HepG2 (cell line): Measurements from ENCODE around the gene NSD1. TPM values are rescaled to one million over a fixed set of nuclear protein-coding genes. Genes with fewer than 3 reads are reported as not detected.
A peak's percentile ranks its signal among the peaks of the same experiment; 100 is the strongest.

Experiments used
- ATAD3A ChIP-seq: sonication (generic); formaldehyde crosslinking; IDR thresholded peaks from 2 replicates; pipeline ENCODE4 v1.4.0; 2020; ENCODE audit warnings: missing genetic modification reagents
- CHCHD3 ChIP-seq: sonication (generic); formaldehyde crosslinking; IDR thresholded peaks from 2 replicates; pipeline ENCODE4 v1.8.0; 2022; ENCODE audit warnings: mild to moderate bottlenecking, missing genetic modification reagents, moderate library complexity
- KAT8 ChIP-seq: IDR thresholded peaks from 2 replicates; pipeline ENCODE4 v1.6.1; 2016; ENCODE audit warnings: missing genetic modification reagents, missing compliant biosample characterization
- MYC ChIP-seq: sonication (generic); formaldehyde crosslinking; IDR thresholded peaks from 2 replicates; pipeline ENCODE4 v1.9.0; 2021; ENCODE audit warnings: missing genetic modification reagents, borderline replicate concordance
- POLR2AphosphoS5 ChIP-seq: IDR thresholded peaks from 2 replicates; pipeline ENCODE4 v1.6.1; 2012; ENCODE audit warnings: low read depth, low read length
- ZNF616 ChIP-seq: sonication (generic); formaldehyde crosslinking; IDR thresholded peaks from 2 replicates; pipeline ENCODE4 v1.5.0; 2020; ENCODE audit warnings: low read depth, mild to moderate bottlenecking, missing genetic modification reagents
- polyA plus RNA-seq, 8 experiments: library from polyadenylated mRNA; depleted of rRNA in 3 of 8; stranded (reverse) in 7 of 8; unstranded in 1 of 8; fragments of >200 nt; fragmentation: Illumina TruSeq in 4 of 8; extraction: Trizol in 4 of 8; gene quantifications; 2 replicates each; pipeline versions ENCODE4 v1.2.1 to v1.2.3, GENCODE V29; 2011 to 2016; ENCODE audit warnings: low read depth in 4 of 8, missing spikeins in 1 of 8, mixed read lengths in 1 of 8; ENCODE audit not compliant: insufficient read depth in 1 of 8
- total RNA-seq, 5 experiments: library from RNA; depleted of rRNA; stranded (reverse); fragments of >200 nt; fragmentation: Illumina TruSeq; extraction: Trizol; gene quantifications; 2 replicates each; pipeline ENCODE4 v1.2.3, GENCODE V29; 2016; ENCODE audit warnings: low read depth in 1 of 5
- TF ChIP-seq, protein P1 (sequence below): sonication (generic); formaldehyde crosslinking; conservative IDR thresholded peaks from 2 replicates; pipeline ENCODE4 v1.4.0; 2020; ENCODE audit warnings: missing genetic modification reagents
- TF ChIP-seq, protein P2 (sequence below): sonication (generic); formaldehyde crosslinking; IDR thresholded peaks from 2 replicates; pipeline ENCODE4 v1.4.0; 2020; ENCODE audit warnings: missing genetic modification reagents, mild to moderate bottlenecking, borderline replicate concordance

The NSD1 gene
- total and polyA plus RNA-seq, 2 of the 13 experiments (the other 11 are each of a cell fraction or from before 2014, with no cell fraction given), result 0.01 to 0.09 TPM

DNA sequence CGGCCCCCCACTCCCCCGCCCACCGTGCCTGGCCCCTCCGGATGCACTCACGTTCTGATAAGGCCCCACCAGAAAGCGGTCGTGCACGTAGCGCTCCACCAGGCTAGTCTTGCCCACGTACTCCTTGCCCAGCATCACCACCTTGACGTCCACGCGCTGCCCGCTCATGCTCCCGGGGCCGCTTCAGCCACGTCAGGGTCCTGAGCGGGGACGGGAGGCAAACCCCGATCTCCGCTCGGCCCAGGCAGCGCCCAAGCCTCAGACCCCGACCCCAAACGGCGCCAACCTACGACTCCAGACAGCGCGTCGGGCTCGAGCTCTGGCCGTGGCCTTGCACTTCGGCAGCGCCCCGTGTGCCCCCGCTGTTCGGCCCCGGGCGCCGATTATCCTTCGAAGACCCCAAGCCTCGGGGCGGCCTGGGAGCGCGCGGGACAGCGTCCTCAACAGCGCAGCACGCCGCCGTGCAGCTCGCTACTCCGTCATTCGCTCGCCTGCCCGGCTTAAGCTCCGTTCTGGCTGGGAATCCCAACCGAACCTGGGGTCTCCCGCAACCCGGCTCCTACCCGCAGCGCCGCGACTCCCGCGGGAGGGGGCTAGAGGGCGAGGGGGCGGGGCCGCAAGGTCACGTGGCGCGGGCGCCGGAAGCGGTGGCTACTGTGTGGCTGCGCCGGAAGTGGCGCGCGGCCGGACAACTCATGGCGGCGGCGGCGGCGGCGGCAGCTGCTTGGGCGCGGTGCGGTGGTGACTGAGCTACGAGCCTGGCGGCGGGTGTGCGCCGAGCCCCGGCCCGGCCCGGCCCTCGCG lies 169.8 kb downstream of the NSD1 start, which contains the start of the genes PRELID1 and RAB24 (continued):
- TF ChIP-seq, protein P1, sequence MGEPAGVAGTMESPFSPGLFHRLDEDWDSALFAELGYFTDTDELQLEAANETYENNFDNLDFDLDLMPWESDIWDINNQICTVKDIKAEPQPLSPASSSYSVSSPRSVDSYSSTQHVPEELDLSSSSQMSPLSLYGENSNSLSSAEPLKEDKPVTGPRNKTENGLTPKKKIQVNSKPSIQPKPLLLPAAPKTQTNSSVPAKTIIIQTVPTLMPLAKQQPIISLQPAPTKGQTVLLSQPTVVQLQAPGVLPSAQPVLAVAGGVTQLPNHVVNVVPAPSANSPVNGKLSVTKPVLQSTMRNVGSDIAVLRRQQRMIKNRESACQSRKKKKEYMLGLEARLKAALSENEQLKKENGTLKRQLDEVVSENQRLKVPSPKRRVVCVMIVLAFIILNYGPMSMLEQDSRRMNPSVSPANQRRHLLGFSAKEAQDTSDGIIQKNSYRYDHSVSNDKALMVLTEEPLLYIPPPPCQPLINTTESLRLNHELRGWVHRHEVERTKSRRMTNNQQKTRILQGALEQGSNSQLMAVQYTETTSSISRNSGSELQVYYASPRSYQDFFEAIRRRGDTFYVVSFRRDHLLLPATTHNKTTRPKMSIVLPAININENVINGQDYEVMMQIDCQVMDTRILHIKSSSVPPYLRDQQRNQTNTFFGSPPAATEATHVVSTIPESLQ (CRISPR knock-in tag), result 0 out of 2 replicates have a peak, but pooled peaks have one; percentile 47
- TF ChIP-seq CHCHD3 (CRISPR knock-in tag) (no peak), ZNF616 (CRISPR knock-in tag) (0 out of 2 replicates have a peak, but pooled peaks have one; percentile 57), MYC (peak; percentile 77), KAT8 (CRISPR knock-in tag) (peak; percentile 80), POLR2AphosphoS5 (peak; percentile 77), ATAD3A (no peak)
- TF ChIP-seq, protein P2, sequence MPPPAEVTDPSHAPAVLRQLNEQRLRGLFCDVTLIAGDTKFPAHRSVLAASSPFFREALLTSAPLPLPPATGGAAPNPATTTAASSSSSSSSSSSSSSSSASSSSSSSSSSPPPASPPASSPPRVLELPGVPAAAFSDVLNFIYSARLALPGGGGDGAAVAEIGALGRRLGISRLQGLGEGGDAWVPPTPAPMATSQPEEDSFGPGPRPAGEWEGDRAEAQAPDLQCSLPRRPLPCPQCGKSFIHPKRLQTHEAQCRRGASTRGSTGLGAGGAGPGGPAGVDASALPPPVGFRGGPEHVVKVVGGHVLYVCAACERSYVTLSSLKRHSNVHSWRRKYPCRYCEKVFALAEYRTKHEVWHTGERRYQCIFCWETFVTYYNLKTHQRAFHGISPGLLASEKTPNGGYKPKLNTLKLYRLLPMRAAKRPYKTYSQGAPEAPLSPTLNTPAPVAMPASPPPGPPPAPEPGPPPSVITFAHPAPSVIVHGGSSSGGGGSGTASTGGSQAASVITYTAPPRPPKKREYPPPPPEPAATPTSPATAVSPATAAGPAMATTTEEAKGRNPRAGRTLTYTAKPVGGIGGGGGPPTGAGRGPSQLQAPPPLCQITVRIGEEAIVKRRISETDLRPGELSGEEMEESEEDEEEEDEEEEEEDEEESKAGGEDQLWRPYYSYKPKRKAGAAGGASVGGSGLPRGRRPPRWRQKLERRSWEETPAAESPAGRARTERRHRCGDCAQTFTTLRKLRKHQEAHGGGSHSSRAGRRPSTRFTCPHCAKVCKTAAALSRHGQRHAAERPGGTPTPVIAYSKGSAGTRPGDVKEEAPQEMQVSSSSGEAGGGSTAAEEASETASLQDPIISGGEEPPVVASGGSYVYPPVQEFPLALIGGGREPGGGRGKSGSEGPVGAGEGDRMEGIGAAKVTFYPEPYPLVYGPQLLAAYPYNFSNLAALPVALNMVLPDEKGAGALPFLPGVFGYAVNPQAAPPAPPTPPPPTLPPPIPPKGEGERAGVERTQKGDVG, result 0 out of 2 replicates have a peak, but pooled peaks have one; percentile 41
